SU-DHL-6 (cell line): ENCODE results near the gene EGLN1.

Source experiments
- H2AFZ ChIP-seq: fragments of 200-600 bp; sonication (generic); 2 replicates; pipeline ENCODE4 v1.6.1; 2014; ENCODE audit warnings: low read depth, mild to moderate bottlenecking, moderate library complexity, mixed read lengths, antibody characterized with exemption, low read length; ENCODE audit not compliant: severe bottlenecking
- H3F3A ChIP-seq: fragments of 200-600 bp; shearing (Covaris generic); 2 replicates; pipeline ENCODE4 v1.6.0; 2016; ENCODE audit warnings: antibody characterized with exemption, mild to moderate bottlenecking; ENCODE audit not compliant: insufficient read depth
- H3K27ac ChIP-seq: fragments of 200-600 bp; sonication (generic); 2 replicates; pipeline ENCODE4 v1.5.1; 2016; ENCODE audit warnings: low read depth, mild to moderate bottlenecking, low read length, moderate library complexity, mixed read lengths
- H3K27me3 ChIP-seq: fragments of 200-600 bp; sonication (generic), shearing (Covaris generic); 2 replicates; pipeline ENCODE4 v1.6.0; 2014; ENCODE audit warnings: mild to moderate bottlenecking, low read length
- H3K36me3 ChIP-seq: fragments of 200-600 bp; sonication (generic); 2 replicates; pipeline ENCODE4 v1.6.1; 2014; ENCODE audit warnings: mild to moderate bottlenecking, low read length, mixed read lengths
- H3K4me2 ChIP-seq: fragments of 300-600, 200-600 bp; shearing (Covaris generic), sonication (generic); 2 replicates; pipeline ENCODE4 v1.6.0; 2014; ENCODE audit warnings: low read length, low read depth, mild to moderate bottlenecking; ENCODE audit not compliant: poor library complexity, severe bottlenecking
- H3K4me3 ChIP-seq: fragments of 200-600 bp; sonication (generic); 2 replicates; pipeline ENCODE4 v1.5.1; 2014; ENCODE audit warnings: antibody characterized with exemption, low read length, mild to moderate bottlenecking, mixed read lengths; ENCODE audit not compliant: insufficient read depth, poor library complexity, severe bottlenecking
- H3K79me2 ChIP-seq: fragments of 200-600 bp; sonication (generic); 2 replicates; pipeline ENCODE4 v1.6.1; 2014; ENCODE audit warnings: mild to moderate bottlenecking, low read length, moderate library complexity; ENCODE audit not compliant: insufficient read depth
- H3K9ac ChIP-seq: fragments of 200-600 bp; sonication (generic); 2 replicates; pipeline ENCODE4 v1.7.0; 2014; ENCODE audit warnings: mild to moderate bottlenecking, low read length
- H3K9me2 ChIP-seq: fragments of 200-600 bp; sonication (generic); replicated peaks from 2 replicates; pipeline ENCODE4 v1.6.1; 2014; ENCODE audit warnings: low read length; ENCODE audit not compliant: insufficient read depth
- H3K9me3 ChIP-seq: fragments of 200-600 bp; sonication (generic); 2 replicates; pipeline ENCODE4 v1.6.1; 2014; ENCODE audit warnings: low read length, mixed read lengths; ENCODE audit not compliant: insufficient read depth
- H4K20me1 ChIP-seq: fragments of 200-600 bp; sonication (generic); 2 replicates; pipeline ENCODE4 v1.6.1; 2014; ENCODE audit warnings: low read depth, mild to moderate bottlenecking, antibody characterized with exemption, low read length, moderate library complexity, mixed read lengths
- EZH2phosphoT487 ChIP-seq: fragments of 200-600 bp; sonication (generic), shearing (Covaris generic); conservative IDR thresholded peaks from 2 replicates; pipeline ENCODE4 v1.6.1; 2018; ENCODE audit warnings: mild to moderate bottlenecking, antibody characterized with exemption, low read length, moderate library complexity, mixed read lengths
- TF ChIP-seq, protein P1 (sequence below): fragments of 200-600 bp; sonication (generic); IDR thresholded peaks from one replicate; pipeline ENCODE4 v1.5.1; 2017; ENCODE audit warnings: antibody characterized with exemption, mild to moderate bottlenecking, low read length, moderate library complexity; ENCODE audit not compliant: insufficient read depth, poor library complexity, severe bottlenecking

Gene EGLN1

DNA sequence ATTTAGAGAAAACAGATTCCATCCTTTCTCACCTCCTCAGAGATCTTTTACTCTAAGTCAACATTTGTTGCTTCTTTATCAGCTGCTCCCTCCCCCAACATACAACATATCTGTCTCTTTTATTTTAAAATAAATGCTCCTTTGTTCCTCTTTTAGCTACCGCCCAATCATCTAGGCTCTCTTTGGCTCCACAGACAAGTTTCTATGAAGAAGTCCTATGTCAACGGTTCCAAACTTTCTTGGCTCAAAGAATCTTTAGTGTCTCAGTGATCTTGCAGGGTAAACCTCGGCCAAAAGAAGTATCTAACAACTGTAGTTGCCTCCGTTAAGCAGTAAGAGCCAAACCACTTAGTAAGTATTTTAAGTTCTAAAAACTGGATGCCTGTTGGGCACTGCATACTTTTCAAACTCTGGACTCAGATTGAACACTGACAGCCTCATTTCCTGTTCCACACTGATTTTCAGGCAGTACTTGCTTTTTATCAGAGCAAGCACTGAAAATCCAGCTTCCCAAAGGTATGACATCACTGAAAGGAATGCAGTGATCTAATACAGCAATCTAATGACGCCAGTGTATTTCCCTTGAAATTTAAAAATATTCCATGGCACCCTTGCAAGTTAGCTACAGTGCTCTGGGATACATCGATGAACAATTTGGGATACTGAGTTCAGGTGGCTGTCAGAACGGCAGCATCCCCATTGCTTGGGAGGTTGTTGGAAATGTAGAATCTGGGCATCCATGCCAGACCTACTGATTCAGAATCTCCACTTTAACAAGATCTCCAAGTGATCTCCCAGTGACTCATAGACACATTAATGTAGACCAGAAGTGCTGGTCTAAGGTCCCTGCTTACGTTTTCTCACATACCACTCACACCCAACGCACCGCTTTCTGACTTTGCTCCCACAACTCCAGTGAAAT, 26.8 kb downstream of the EGLN1 start:
- no peaks in the 10 kb centered on the region for H3K36me3 ChIP-seq
- H3F3A ChIP-seq = no peaks in the 10 kb centered on the region
- TF ChIP-seq EZH2phosphoT487 = no peak
- peaks cover 6% of the 10 kb centered on the region; the same call in 1 of the 2 replicates for H4K20me1 ChIP-seq
- no peaks in the 10 kb centered on the region for H3K79me2 ChIP-seq
- no peak overlapping the region for H3K9ac ChIP-seq
- no peaks in the 10 kb centered on the region for H3K27me3 ChIP-seq
- H3K4me2 ChIP-seq = no peak overlapping the region
- H3K27ac ChIP-seq = no peak overlapping the region
- no peaks in the 10 kb centered on the region for H3K9me2 ChIP-seq
- H3K4me3 ChIP-seq = no peak overlapping the region
- H3K9me3 ChIP-seq = no peaks in the 10 kb centered on the region
- no peak overlapping the region for H2AFZ ChIP-seq

DNA sequence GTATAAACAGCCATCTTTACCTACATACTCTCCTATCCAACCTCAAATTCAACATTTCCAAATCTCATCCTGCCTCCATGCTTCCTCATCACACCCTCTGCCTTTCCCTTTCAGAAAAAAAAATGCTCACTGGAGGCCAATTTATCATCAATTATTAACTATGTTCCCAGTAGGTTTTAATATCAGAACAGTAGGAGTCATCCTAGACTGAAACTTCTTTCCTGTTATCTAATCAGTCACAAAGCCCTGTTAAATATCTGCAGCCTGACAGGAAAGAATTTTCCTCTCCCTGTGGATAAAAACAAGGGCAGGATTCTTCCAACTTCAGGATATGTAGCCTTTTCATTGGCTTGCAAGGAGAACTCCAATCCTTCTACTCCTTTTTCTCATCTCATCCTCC, 28.4 kb downstream of the EGLN1 start:
- H3K27ac ChIP-seq = no peak overlapping the region
- H2AFZ ChIP-seq = no peak overlapping the region
- H3K36me3 ChIP-seq = no peaks in the 10 kb centered on the region
- H3K9me2 ChIP-seq = no peaks in the 10 kb centered on the region
- no peaks in the 10 kb centered on the region for H3K79me2 ChIP-seq
- no peaks in the 10 kb centered on the region for H3F3A ChIP-seq
- H3K4me2 ChIP-seq = no peak overlapping the region
- H4K20me1 ChIP-seq = peaks cover 4% of the 10 kb centered on the region; the same call in 1 of the 2 replicates
- TF ChIP-seq, protein P1, sequence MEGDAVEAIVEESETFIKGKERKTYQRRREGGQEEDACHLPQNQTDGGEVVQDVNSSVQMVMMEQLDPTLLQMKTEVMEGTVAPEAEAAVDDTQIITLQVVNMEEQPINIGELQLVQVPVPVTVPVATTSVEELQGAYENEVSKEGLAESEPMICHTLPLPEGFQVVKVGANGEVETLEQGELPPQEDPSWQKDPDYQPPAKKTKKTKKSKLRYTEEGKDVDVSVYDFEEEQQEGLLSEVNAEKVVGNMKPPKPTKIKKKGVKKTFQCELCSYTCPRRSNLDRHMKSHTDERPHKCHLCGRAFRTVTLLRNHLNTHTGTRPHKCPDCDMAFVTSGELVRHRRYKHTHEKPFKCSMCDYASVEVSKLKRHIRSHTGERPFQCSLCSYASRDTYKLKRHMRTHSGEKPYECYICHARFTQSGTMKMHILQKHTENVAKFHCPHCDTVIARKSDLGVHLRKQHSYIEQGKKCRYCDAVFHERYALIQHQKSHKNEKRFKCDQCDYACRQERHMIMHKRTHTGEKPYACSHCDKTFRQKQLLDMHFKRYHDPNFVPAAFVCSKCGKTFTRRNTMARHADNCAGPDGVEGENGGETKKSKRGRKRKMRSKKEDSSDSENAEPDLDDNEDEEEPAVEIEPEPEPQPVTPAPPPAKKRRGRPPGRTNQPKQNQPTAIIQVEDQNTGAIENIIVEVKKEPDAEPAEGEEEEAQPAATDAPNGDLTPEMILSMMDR = no peak
- TF ChIP-seq EZH2phosphoT487 = no peak
- H3K9ac ChIP-seq = no peak overlapping the region
- H3K9me3 ChIP-seq = no peaks in the 10 kb centered on the region
- no peak overlapping the region for H3K4me3 ChIP-seq
- no peaks in the 10 kb centered on the region for H3K27me3 ChIP-seq

DNA sequence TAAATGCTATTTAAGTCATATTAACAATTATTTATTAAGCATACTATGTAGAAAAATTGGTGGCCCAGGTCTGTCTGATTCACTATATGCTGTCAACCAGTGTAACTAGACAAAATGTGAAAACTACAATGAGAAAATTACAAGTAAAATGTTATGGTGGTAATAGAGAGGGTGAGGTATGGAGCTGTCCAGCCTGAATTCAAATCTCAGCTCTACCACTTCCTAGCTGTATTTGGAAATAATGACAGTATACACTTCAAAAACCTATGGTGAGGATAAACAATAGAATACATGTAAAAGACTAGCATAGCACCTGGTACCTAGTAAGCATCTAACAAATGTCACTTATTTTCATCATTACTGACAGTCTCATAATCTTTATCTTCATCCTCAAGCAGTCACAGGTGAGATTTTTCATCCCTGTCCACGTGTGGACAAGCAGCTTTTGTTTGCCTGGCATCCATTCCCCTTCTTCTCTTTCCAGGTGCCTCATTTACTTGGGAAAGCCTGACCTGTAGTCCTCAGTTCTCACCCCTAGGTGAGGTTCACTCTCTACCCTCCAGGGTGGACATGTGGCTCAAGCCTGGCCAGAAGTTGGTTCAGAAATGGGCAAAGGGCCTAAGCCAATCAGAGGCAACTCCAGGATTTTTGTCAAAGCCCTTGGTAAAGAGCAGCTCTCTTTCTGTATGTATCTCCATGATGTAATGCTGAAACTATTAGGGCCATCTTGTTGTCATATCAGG, 29.5 kb downstream of the EGLN1 start:
- H4K20me1 ChIP-seq = peaks cover 4% of the 10 kb centered on the region; the same call in 1 of the 2 replicates
- TF ChIP-seq, protein P1 = no peak
- TF ChIP-seq EZH2phosphoT487 = no peak

More for the DNA sequence above, 29.5 kb downstream of the EGLN1 start:
- Histone ChIP-seq H3K36me3 (no peaks in the 10 kb centered on the region), H3K9me2 (no peaks in the 10 kb centered on the region), H3K79me2 (no peaks in the 10 kb centered on the region), H3F3A (no peaks in the 10 kb centered on the region), H3K9ac (no peak overlapping the region), H2AFZ (no peak overlapping the region), H3K9me3 (no peaks in the 10 kb centered on the region), H3K4me3 (no peak overlapping the region), H3K4me2 (no peak overlapping the region), H3K27ac (no peak overlapping the region), H3K27me3 (no peaks in the 10 kb centered on the region)
